ENCODE measurements around the gene TAMALIN.

Gene TAMALIN

DNA sequence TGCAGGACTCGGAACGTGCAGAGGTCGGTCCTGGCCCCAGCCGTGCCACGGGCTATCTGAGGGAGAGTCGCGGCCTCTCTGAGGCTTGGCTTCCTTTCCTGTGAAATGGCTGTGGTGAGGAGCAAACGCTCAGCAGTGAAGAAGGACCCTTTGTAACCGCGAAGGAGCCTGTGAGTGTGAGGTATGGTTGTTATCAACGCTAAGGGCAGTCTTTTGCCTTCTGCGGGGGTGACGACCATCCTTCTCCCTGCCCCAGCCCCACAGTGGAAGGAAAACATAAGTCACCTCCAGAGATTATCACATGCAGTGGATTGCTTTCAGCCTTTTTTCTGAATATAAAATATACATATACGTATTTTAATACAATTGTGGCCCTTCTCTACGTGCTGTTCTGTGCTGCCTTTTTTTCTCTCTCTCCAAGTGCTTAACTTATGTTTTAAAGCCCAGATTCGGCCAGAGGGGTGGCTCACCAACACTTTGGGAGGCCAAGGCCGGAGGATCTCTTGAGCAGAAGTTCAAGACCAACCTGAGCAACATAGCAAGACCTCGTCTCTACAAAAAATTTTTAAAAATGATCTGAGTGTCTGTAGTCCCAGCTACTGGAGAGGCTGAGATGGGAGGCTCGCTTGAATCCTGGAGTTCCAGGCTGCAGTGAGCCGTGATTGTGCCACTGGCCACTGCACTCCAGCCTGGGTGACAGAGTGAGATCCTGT lies 17.4 kb downstream of the TAMALIN start:
- H3K9me3 ChIP-seq (ENCODE audit: low read length), result no peaks in the 10 kb centered on the region
- H3K4me3 ChIP-seq (ENCODE audit: low read length), result peak overlapping the region; percentile 44
- peaks cover 9% of the 10 kb centered on the region for H3K4me1 ChIP-seq (ENCODE audit: insufficient read depth, low read length)
- peaks cover 9% of the 10 kb centered on the region for H3K27me3 ChIP-seq (ENCODE audit: insufficient read depth, low read length)
- no peaks in the 10 kb centered on the region for H3K36me3 ChIP-seq (ENCODE audit: insufficient read depth, low read length)
- H2AFZ ChIP-seq (ENCODE audit: low read depth, low read length), result peak overlapping the region; percentile 31

DNA sequence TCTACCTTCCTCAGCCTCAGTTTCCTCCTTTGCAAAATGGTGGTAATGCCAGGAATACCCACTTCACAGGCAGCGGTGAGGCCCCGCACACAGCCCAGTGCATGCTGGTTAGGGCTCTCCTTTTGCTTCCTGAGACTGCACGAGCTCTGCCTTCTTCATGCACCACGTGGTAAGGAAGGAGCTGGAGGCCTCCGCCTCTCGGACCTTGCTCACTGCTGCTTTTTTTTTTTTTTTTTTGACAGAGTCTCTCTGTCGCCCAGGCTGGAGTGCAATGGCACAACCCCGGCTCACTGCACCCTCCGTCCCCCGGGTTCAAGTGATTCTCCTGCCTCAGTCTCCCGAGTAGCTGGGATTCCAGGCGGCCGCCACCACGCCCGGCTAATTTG lies 18.1 kb downstream of the TAMALIN start:
- H3K27me3 ChIP-seq (ENCODE audit: insufficient read depth, low read length), result peaks cover 9% of the 10 kb centered on the region
- no peaks in the 10 kb centered on the region for H3K36me3 ChIP-seq (ENCODE audit: insufficient read depth, low read length)
- H2AFZ ChIP-seq (ENCODE audit: low read depth, low read length), result no peak overlapping the region
- peaks cover 16% of the 10 kb centered on the region for H3K4me1 ChIP-seq (ENCODE audit: insufficient read depth, low read length)
- H3K4me3 ChIP-seq (ENCODE audit: low read length), result no peak overlapping the region
- no peaks in the 10 kb centered on the region for H3K9me3 ChIP-seq (ENCODE audit: low read length)

DNA sequence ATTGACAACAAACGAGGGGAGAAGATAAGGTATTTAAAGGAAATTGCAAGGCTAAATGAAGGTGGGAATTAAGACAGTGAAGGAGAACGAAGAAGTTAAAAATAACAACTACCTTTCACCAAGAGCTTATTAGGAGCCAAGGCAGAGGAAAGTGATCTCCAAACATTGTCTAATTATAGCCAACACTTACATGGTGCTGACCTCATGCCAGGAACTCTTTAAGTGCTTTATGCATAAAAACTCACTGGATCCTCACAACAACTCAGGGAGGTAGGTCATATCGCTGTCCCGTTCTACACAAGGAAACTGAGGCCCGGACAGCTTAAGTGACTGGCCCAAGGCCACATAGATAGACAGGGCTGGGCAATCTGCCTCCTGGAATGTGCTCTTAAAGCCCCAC lies 19.5 kb downstream of the TAMALIN start:
- Histone ChIP-seq H3K36me3 (ENCODE audit: insufficient read depth, low read length) (no peaks in the 10 kb centered on the region), H3K27me3 (ENCODE audit: insufficient read depth, low read length) (peaks cover 9% of the 10 kb centered on the region), H3K4me3 (ENCODE audit: low read length) (no peak overlapping the region), H3K4me1 (ENCODE audit: insufficient read depth, low read length) (peaks cover 16% of the 10 kb centered on the region), H3K9me3 (ENCODE audit: low read length) (no peaks in the 10 kb centered on the region), H2AFZ (ENCODE audit: low read depth, low read length) (no peak overlapping the region)

DNA sequence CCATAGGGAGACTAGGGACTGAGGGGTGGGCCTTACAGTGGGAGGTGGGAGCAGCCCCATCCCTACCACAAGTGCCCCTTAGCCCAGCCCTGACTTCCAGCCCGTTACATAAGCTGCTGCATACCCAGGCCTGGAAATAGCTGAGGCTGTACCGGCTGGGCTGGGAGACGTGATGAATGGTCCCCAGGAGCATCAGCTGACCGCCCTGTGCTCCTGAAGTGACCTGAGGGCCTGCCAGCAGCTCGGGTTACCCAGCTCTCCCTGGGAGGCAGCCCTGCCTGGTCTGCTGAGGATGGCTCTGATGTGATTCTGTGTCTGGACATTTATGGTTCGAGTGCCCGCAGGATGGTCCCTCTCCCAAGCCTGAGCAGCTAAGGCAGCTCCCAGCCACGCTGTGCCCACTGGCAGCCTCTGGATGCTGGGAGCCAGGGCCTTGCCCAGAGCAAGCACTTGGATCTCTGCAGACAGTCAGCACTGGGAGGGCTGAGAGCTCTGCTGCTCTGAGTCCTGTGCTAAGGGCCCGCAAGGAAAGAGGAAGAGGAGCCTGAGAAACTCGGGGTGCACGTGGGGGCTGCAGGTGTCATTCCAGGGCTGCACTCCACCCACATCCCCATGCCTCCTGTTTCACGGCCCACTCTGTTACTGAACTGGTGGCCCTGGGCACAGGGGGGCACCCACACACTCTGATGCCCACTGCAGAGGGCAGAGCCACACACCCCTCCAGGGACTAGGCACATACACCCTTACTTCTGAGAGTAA lies 20.5 kb downstream of the TAMALIN start:
- Histone ChIP-seq H3K36me3 (ENCODE audit: insufficient read depth, low read length) (no peaks in the 10 kb centered on the region), H3K4me3 (ENCODE audit: low read length) (no peak overlapping the region), H3K9me3 (ENCODE audit: low read length) (no peaks in the 10 kb centered on the region)

DNA sequence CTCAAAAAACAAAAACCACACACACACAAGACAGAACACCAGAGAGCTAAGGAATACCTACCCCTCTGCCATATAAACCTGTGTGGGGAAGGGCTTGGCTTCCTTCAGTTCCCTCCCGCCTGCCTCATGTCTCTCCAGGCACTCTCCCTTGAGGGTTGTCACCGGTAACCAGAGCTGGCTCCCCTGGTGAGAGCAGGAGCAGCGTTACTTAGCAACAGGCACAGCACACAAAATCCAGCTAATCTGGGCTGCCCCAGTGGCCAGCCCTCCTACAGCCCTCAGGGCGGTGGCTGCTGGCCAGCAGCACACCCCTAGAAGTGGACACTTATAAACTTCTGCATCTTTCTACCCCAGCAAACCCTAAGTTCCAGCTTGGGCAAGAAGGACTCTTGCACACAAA lies 22.9 kb downstream of the TAMALIN start:
- Histone ChIP-seq H3K36me3 (ENCODE audit: insufficient read depth, low read length) (no peaks in the 10 kb centered on the region), H3K4me3 (ENCODE audit: low read length) (no peak overlapping the region), H3K4me1 (ENCODE audit: insufficient read depth, low read length) (peaks cover 28% of the 10 kb centered on the region), H3K9me3 (ENCODE audit: low read length) (no peaks in the 10 kb centered on the region), H3K27me3 (ENCODE audit: insufficient read depth, low read length) (no peaks in the 10 kb centered on the region), H2AFZ (ENCODE audit: low read depth, low read length) (no peak overlapping the region)

More for the DNA sequence above, 20.5 kb downstream of the TAMALIN start:
- H2AFZ ChIP-seq (ENCODE audit: low read depth, low read length), result no peak overlapping the region
- peaks cover 8% of the 10 kb centered on the region for H3K27me3 ChIP-seq (ENCODE audit: insufficient read depth, low read length)
- H3K4me1 ChIP-seq (ENCODE audit: insufficient read depth, low read length), result peaks cover 18% of the 10 kb centered on the region

DNA sequence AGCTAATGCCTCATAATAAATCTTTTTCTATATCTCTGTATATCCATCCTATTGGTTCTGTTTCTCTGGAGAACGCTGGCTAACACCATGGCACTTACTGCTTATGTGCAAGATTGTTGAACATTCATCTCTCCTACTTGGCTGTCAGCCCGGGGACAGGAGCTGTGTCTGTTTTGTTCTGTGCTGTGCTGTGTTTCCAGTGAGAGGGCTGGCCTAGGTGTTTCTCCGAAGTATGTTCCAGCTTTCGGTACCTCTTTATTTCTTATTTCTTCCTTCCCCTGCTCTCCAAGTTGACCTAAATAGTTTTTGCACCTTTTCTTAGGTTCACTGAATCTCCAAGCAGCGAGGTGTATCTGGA lies 25.7 kb downstream of the TAMALIN start:
- peak overlapping the region; percentile 35 for H3K4me3 ChIP-seq (ENCODE audit: low read length)
- peak overlapping the region; percentile 73 for H2AFZ ChIP-seq (ENCODE audit: low read depth, low read length)
- peaks cover 25% of the 10 kb centered on the region for H3K4me1 ChIP-seq (ENCODE audit: insufficient read depth, low read length)
- no peaks in the 10 kb centered on the region for H3K36me3 ChIP-seq (ENCODE audit: insufficient read depth, low read length)
- peaks cover 9% of the 10 kb centered on the region for H3K27me3 ChIP-seq (ENCODE audit: insufficient read depth, low read length)
- H3K9me3 ChIP-seq (ENCODE audit: low read length), result no peaks in the 10 kb centered on the region

DNA sequence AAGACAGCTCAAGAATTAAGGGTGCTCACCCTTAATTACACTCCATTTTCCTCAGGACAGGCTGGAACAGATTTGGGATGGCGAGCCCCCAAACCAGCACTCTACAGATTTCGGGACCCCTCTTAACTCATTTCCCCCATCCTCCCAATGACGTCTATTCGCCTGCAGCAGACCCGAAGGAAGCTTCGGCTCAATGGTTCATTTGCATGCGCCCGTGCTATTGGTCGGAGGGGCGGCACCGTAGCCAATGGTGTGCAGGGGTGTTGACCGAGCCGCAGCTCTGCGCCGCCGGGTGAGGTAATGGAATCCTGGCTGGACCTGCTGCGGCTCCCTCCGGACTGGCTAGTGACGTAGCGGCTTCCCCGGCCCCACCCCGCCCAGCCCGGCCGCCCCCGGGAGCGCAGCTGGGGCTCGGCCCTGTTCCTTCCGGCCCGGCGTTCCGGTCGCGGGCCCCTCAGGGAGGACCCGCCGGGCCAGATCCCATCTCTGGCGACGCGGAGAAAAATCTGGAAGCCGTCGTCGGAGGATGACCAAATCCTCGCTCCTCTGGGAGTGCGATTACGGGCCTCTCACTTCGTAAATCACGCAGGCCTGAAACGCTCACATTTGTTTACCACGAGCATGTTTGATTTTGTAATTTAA lies 26.2 kb downstream of the TAMALIN start:
- no peaks in the 10 kb centered on the region for H3K9me3 ChIP-seq (ENCODE audit: low read length)
- H3K27me3 ChIP-seq (ENCODE audit: insufficient read depth, low read length), result peaks cover 9% of the 10 kb centered on the region
- peak overlapping the region; percentile 73 for H2AFZ ChIP-seq (ENCODE audit: low read depth, low read length)
- peak overlapping the region; percentile 37 for H3K4me3 ChIP-seq (ENCODE audit: low read length)
- no peaks in the 10 kb centered on the region for H3K36me3 ChIP-seq (ENCODE audit: insufficient read depth, low read length)
- H3K4me1 ChIP-seq (ENCODE audit: insufficient read depth, low read length), result peaks cover 25% of the 10 kb centered on the region

DNA sequence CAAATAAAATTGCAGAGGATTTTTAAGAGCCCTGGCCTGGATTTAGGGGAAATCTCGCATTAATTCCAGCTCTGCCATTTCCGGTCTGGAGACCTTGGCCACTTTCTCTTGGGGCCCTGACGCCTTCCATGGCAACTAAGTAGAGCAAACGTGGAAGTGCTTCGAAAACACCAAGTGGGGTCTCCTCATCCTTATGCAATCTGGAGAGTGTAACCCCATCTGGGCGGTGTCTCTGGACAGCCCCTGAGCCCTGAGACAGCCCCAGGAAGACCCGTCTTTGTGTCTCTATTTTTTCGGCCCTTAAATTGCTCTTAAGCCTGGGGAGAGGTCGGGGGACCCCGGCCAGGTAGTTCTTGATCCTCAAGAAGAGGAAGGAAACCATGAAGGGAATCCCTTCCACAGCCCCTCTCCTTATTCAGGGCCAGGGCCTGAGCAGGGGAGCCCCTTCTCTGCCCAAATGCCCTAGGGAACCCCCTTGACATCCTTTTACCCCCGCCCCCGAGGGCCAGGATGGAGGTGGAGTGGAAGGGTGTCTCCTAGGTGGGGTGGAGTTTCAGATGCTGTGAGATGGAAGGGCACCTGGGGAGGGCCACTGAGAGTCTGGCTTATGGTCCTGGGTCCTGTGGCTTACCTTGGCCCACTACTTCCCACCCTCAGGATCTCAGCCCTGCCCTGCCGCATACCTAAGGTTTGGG lies 26.8 kb downstream of the TAMALIN start:
- H3K4me3 ChIP-seq (ENCODE audit: low read length), result peak overlapping the region; percentile 37
- H3K9me3 ChIP-seq (ENCODE audit: low read length), result no peaks in the 10 kb centered on the region
- H3K4me1 ChIP-seq (ENCODE audit: insufficient read depth, low read length), result peaks cover 29% of the 10 kb centered on the region
- peak overlapping the region; percentile 12 for H2AFZ ChIP-seq (ENCODE audit: low read depth, low read length)
- peaks cover 9% of the 10 kb centered on the region for H3K27me3 ChIP-seq (ENCODE audit: insufficient read depth, low read length)
- no peaks in the 10 kb centered on the region for H3K36me3 ChIP-seq (ENCODE audit: insufficient read depth, low read length)

DNA sequence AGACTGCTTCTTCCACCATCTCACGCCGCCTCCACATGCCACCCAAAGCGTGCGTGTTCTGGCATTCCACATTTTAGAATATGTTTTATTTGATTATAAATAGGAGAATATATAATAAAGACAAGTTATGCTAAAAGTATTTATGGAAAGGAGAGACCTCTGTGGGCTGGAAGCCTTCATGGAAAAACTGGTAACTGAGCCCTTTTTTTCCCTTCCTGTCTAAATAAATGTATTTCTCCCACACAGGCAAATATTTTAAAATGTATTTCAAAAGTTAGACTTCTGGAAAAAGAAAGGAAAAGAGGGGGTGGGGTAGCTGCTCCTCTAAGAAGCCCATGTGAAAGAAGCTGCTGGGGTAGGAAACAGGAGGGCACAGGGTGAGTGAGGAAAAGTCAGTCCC lies 28.4 kb downstream of the TAMALIN start:
- Histone ChIP-seq H3K4me3 (ENCODE audit: low read length) (no peak overlapping the region), H3K4me1 (ENCODE audit: insufficient read depth, low read length) (peaks cover 19% of the 10 kb centered on the region), H3K27me3 (ENCODE audit: insufficient read depth, low read length) (peaks cover 9% of the 10 kb centered on the region), H3K36me3 (ENCODE audit: insufficient read depth, low read length) (no peaks in the 10 kb centered on the region), H3K9me3 (ENCODE audit: low read length) (no peaks in the 10 kb centered on the region), H2AFZ (ENCODE audit: low read depth, low read length) (no peak overlapping the region)

DNA sequence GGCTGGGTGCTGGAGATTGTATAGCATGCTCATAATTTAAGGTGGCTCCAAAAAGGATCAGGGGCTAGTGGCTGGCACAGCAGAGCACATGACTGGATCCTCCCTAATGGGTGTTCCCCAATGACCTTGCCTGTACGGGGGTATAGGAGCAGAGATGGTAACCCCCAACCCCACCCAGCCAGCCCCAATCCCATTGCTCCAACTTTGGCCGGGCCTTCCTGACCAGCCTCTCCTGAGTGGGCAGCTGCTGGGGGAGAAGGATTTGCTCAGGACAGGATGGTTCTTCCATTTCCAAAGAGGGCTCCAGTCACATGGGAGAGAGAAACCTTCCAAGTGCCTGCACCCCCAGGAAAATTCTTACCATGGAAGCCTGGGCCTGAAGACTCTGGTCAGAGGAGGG lies 29.2 kb downstream of the TAMALIN start:
- peaks cover 9% of the 10 kb centered on the region for H3K27me3 ChIP-seq (ENCODE audit: insufficient read depth, low read length)
- no peak overlapping the region for H2AFZ ChIP-seq (ENCODE audit: low read depth, low read length)
- no peaks in the 10 kb centered on the region for H3K9me3 ChIP-seq (ENCODE audit: low read length)
- H3K36me3 ChIP-seq (ENCODE audit: insufficient read depth, low read length), result no peaks in the 10 kb centered on the region
- H3K4me3 ChIP-seq (ENCODE audit: low read length), result no peak overlapping the region
- peaks cover 19% of the 10 kb centered on the region for H3K4me1 ChIP-seq (ENCODE audit: insufficient read depth, low read length)

DNA sequence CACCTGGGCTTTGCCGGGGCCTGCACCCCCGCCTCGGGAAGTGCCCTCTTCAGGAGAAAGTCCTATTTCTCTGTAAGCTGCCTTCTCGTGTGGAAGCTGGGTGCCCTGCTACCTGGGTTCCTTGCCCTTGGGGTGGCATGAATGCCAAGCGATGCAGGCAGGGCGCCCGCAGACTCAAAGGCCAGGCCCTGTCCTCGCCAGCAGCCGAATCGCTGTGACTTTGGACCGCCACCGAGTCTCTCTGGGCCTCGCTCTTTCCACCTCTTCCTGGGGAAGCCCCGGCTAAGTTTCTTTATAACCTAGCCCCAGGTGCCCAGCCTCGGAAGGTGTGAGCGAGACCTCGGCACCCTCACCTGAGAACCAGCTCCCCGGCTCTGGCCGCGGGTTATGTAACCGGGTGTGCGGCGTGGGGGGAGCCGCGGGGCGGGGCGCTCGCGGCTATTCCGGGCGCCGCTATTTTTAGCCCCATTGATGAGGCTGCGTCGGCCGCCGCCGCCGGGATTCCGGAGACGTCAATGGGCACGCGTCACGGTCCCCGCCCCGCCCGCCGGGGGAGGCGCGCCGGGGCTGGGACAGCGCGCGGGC lies 29.9 kb downstream of the TAMALIN start:
- Histone ChIP-seq H3K4me1 (ENCODE audit: insufficient read depth, low read length) (peaks cover 19% of the 10 kb centered on the region), H3K4me3 (ENCODE audit: low read length) (peak overlapping the region; percentile 58), H2AFZ (ENCODE audit: low read depth, low read length) (no peak overlapping the region), H3K36me3 (ENCODE audit: insufficient read depth, low read length) (no peaks in the 10 kb centered on the region), H3K27me3 (ENCODE audit: insufficient read depth, low read length) (peaks cover 9% of the 10 kb centered on the region), H3K9me3 (ENCODE audit: low read length) (no peaks in the 10 kb centered on the region)

DNA sequence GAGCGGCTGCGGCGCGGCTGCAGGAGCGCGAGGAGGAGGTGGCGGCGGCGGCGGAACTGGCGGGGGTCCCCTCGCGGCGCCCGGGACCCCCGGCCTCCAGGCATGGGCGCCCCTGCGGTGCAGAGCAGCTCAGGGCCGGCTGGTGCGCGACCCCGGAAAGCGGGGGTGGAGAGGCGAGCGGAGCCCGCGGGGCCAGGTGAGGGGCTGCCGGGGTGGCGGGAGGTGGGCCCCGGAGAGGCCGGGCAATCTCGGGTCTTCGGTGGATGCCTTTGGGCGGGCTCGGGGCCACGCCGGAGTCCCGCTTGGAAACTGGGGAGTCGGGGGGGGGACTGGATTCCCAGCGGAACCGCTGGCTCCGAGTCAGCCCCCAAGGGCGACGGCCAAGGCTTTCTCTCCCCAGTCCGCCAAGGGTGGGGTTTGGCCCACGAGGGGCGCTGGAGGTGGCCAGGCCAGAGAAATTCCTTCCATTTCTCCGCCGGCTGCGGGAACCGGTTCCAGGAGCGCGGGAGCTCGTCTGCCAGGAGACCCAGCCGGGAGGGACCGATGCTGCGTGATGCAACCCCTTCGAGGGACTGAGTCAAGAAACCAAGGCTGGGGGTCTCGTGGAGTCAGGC lies 30.6 kb downstream of the TAMALIN start:
- Histone ChIP-seq H2AFZ (ENCODE audit: low read depth, low read length) (peak overlapping the region; percentile 97), H3K9me3 (ENCODE audit: low read length) (no peaks in the 10 kb centered on the region), H3K4me3 (ENCODE audit: low read length) (peak overlapping the region; percentile 58), H3K36me3 (ENCODE audit: insufficient read depth, low read length) (no peaks in the 10 kb centered on the region), H3K27me3 (ENCODE audit: insufficient read depth, low read length) (peaks cover 9% of the 10 kb centered on the region), H3K4me1 (ENCODE audit: insufficient read depth, low read length) (peaks cover 16% of the 10 kb centered on the region)

Data from neuron (in vitro differentiated cells).